ENCODE results near the gene JOSD1. TPM values are rescaled to one million over a fixed set of nuclear protein-coding genes. Genes with fewer than 3 reads are reported as not detected.

Gene JOSD1
- polyA plus RNA-seq, 3 donors: 7.1 to 83.5 (median 7.2) TPM

DNA sequence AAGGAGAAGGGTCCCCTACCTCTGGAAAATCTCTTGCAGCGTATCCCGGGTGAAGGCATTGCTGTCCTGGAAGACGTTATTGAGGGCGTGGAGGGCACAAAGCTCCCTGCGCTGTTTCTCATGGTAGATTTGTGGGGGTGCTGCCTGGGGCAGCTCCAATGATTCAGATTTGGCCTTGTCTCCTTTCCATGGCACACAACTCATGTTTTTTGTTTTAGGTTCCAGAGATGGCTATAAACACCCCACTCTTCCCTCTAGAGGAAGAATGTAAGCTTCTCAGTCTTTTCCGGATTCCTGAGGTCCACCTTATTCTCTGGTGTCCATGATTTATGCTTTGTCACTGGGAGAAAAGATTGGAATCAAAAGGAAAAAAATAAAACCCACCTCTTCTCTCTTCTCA lies 959 bp downstream of the JOSD1 start:
- intact Hi-C loops (cut with micrococcal nuclease): loop anchor here in 1 of 2 donors (2.0 kb wide), 1 partner anchor 19 kb away; the partner anchor contains the start of gene TOMM22
- H3K36me3 Mint-ChIP-seq: peaks cover 0 to 14% of the 10 kb centered on the region in 2 donors
- Histone ChIP-seq H3K27ac (ENCODE audit: low read depth in 1 of 2, low read length in 2 of 2) (peak overlapping the region in 1 of 2 donors; percentile 96), H3K4me1 (ENCODE audit: control insufficient read depth in 1 of 2, insufficient read depth in 2 of 2, low read length in 2 of 2) (peaks cover 52 to 58% of the 10 kb centered on the region in 2 donors), H3K36me3 (replicated peaks in 1 of 2; ENCODE audit: control insufficient read depth in 1 of 2, insufficient read depth in 2 of 2, low read length in 2 of 2) (no peaks in the 10 kb centered on the region), H3K27me3 (ENCODE audit: control insufficient read depth in 2 of 2, insufficient read depth in 2 of 2, low read length in 2 of 2) (peaks cover 0 to 2% of the 10 kb centered on the region in 2 donors), H3K4me2 (replicated peaks; ENCODE audit: extremely low read depth, low read length, poor library complexity, severe bottlenecking) (peak overlapping the region; percentile 75), H2AFZ (ENCODE audit: insufficient read depth, low read depth, low read length, poor library complexity, severe bottlenecking) (no peak overlapping the region), H4K20me1 (ENCODE audit: insufficient read depth, low read length) (peaks cover 11% of the 10 kb centered on the region), H3K4me3 (replicated peaks in 1 of 3; ENCODE audit: low read depth in 2 of 3, low read length in 3 of 3) (peak overlapping the region; percentile 49 to 97 (median 89)), H3K79me2 (ENCODE audit: insufficient read depth, low read length) (peaks cover 43% of the 10 kb centered on the region), H3K9me3 (replicated peaks in 1 of 2; ENCODE audit: control insufficient read depth in 1 of 2, insufficient read depth in 1 of 2, low read length in 2 of 2) (no peaks in the 10 kb centered on the region), H3K9ac (ENCODE audit: insufficient read depth, low read length, poor library complexity, severe bottlenecking) (peak overlapping the region; percentile 95)
- peak overlapping the region; percentile 90 to 97 (median 96) for H3K27ac Mint-ChIP-seq
- 71% methylated on average over 4 of the region's 6 CpGs for WGBS (ENCODE audit: insufficient coverage)
- H3K9me3 Mint-ChIP-seq: no peaks in the 10 kb centered on the region
- peaks cover 6 to 13% (median 6%) of the 10 kb centered on the region in 3 donors for H3K27me3 Mint-ChIP-seq (ENCODE audit: low read depth in 3 of 3)
- H3K4me3 Mint-ChIP-seq: peak overlapping the region; percentile 89 to 91
- TF ChIP-seq, protein P1, sequence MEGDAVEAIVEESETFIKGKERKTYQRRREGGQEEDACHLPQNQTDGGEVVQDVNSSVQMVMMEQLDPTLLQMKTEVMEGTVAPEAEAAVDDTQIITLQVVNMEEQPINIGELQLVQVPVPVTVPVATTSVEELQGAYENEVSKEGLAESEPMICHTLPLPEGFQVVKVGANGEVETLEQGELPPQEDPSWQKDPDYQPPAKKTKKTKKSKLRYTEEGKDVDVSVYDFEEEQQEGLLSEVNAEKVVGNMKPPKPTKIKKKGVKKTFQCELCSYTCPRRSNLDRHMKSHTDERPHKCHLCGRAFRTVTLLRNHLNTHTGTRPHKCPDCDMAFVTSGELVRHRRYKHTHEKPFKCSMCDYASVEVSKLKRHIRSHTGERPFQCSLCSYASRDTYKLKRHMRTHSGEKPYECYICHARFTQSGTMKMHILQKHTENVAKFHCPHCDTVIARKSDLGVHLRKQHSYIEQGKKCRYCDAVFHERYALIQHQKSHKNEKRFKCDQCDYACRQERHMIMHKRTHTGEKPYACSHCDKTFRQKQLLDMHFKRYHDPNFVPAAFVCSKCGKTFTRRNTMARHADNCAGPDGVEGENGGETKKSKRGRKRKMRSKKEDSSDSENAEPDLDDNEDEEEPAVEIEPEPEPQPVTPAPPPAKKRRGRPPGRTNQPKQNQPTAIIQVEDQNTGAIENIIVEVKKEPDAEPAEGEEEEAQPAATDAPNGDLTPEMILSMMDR (IDR thresholded peaks at IDR 0.05): no peak
- peaks cover 55% of the 10 kb centered on the region for H3K4me1 Mint-ChIP-seq
- DNase-seq: no peak

DNA sequence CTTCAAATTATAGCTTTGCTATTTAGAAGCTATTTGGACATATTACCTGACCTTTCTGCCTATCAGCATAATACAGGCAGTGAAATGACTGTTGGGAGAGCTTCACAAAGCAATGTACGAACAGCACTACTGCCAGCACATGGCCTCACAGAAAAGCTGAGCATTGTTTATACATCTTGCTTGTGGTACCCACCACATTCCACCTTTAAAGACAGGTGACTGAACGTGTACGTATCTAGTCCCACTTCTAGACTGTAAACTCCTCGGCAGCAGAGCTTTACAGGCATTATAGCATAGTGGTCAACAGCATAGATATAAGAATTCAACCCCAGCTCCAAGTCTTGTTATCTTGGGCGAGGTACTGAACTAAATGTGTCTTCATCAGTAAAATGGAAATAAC lies 1.6 kb downstream of the JOSD1 start:
- Histone ChIP-seq H3K9ac (ENCODE audit: insufficient read depth, low read length, poor library complexity, severe bottlenecking) (no peak overlapping the region), H3K79me2 (ENCODE audit: insufficient read depth, low read length) (peaks cover 48% of the 10 kb centered on the region), H3K36me3 (replicated peaks in 1 of 2; ENCODE audit: control insufficient read depth in 1 of 2, insufficient read depth in 2 of 2, low read length in 2 of 2) (no peaks in the 10 kb centered on the region), H3K9me3 (replicated peaks in 1 of 2; ENCODE audit: control insufficient read depth in 1 of 2, insufficient read depth in 1 of 2, low read length in 2 of 2) (no peaks in the 10 kb centered on the region), H2AFZ (ENCODE audit: insufficient read depth, low read depth, low read length, poor library complexity, severe bottlenecking) (no peak overlapping the region), H3K4me3 (replicated peaks in 1 of 3; ENCODE audit: low read depth in 2 of 3, low read length in 3 of 3) (peak overlapping the region in 2 of 3 experiments; percentile 89 to 97), H3K27me3 (ENCODE audit: control insufficient read depth in 2 of 2, insufficient read depth in 2 of 2, low read length in 2 of 2) (peaks cover 0 to 2% of the 10 kb centered on the region in 2 donors), H3K4me1 (ENCODE audit: control insufficient read depth in 1 of 2, insufficient read depth in 2 of 2, low read length in 2 of 2) (peaks cover 47 to 53% of the 10 kb centered on the region in 2 donors), H4K20me1 (ENCODE audit: insufficient read depth, low read length) (peaks cover 11% of the 10 kb centered on the region), H3K4me2 (replicated peaks; ENCODE audit: extremely low read depth, low read length, poor library complexity, severe bottlenecking) (peak overlapping the region; percentile 75), H3K27ac (ENCODE audit: low read depth in 1 of 2, low read length in 2 of 2) (no peak overlapping the region)
- TF ChIP-seq, protein P1 (IDR thresholded peaks at IDR 0.05): no peak
- peaks cover 0 to 18% of the 10 kb centered on the region in 2 donors for H3K36me3 Mint-ChIP-seq
- peaks cover 6 to 13% (median 6%) of the 10 kb centered on the region in 3 donors for H3K27me3 Mint-ChIP-seq (ENCODE audit: low read depth in 3 of 3)
- H3K9me3 Mint-ChIP-seq: no peaks in the 10 kb centered on the region
- no peak for DNase-seq
- intact Hi-C loops (cut with micrococcal nuclease): no loop called here
- peaks cover 51% of the 10 kb centered on the region for H3K4me1 Mint-ChIP-seq
- peak overlapping the region in 1 of 7 donors; percentile 40 for H3K27ac Mint-ChIP-seq
- peak overlapping the region; percentile 89 to 91 for H3K4me3 Mint-ChIP-seq
- WGBS (ENCODE audit: insufficient coverage): 82% methylated on average over 3 of the region's 5 CpGs
